Stimulated activated CD8-positive, alpha-beta memory T cell treated with anti-CD3 and anti-CD28 coated beads, Interleukin-2, amount 100 ng/mL, for 48 hours (primary cell): ENCODE measurements around the gene MINAR2.
A peak's percentile ranks its signal among the peaks of the same experiment; 100 is the strongest.

Experiments used
- DNase-seq, 2 donors: peaks; one replicate each; pipeline ENCODE4 v3.0.0-alpha.2; 2020; ENCODE audit warnings: low read depth in 2 of 2

Gene MINAR2

GRCh38 chr5:129771058-129771838, 23.4 kb downstream of the MINAR2 start:
- peak; percentile 4 to 8 for DNase-seq

GRCh38 chr5:129773376-129773775, 25.5 kb downstream of the MINAR2 start:
- DNase-seq: no peak

- DNase-seq: no peak
Observed at GRCh38 chr5:129781594-129781993, 33.7 kb downstream of the MINAR2 start.

GRCh38 chr5:129803403-129803802, 55.5 kb downstream of the MINAR2 start:
- DNase-seq: no peak

- no peak for DNase-seq
Observed at GRCh38 chr5:129804705-129805104, 56.8 kb downstream of the MINAR2 start.

GRCh38 chr5:129807162-129807814, 59.4 kb downstream of the MINAR2 start:
- DNase-seq: no peak
